ENCODE measurements around the gene TEC.

The TEC gene

DNA sequence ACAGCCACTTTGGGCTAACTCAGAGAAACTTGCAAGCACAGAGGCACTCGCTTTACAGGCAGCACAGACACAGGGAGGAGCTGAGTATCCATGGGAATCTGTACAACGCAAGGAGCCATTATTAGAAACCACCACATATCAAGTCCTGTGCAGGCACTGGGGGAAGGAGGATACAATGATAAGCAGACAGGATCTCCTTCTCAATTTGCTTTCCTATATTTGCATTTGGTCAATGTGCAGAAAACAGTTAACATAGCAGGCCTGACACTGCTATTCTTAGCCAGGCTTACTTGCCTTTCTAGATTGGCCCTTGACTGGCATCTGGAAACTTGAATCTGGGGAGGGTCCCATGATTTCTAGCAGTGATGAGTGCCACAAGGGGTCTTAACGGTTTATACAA lies 65.8 kb downstream of the TEC start:
- H4K20me1 ChIP-seq (ENCODE audit: insufficient read depth, low read length, poor library complexity, severe bottlenecking): no peaks in the 10 kb centered on the region
- H3K9me2 ChIP-seq (replicated peaks; ENCODE audit: low read depth, low read length): no peaks in the 10 kb centered on the region
- H3K36me3 ChIP-seq (ENCODE audit: insufficient read depth, low read length): peaks cover 23% of the 10 kb centered on the region; the same call in 1 of the 2 replicates
- no peak overlapping the region for H3K4me3 ChIP-seq (ENCODE audit: low read length, poor library complexity, severe bottlenecking)
- H3K27me3 ChIP-seq (ENCODE audit: insufficient read depth, low read length, poor library complexity, severe bottlenecking): no peaks in the 10 kb centered on the region
- H3F3A ChIP-seq (ENCODE audit: low read depth): no peaks in the 10 kb centered on the region
- H2AFZ ChIP-seq (ENCODE audit: low read length): no peak overlapping the region
- H3K9ac ChIP-seq (ENCODE audit: low read depth, low read length, poor library complexity, severe bottlenecking): peak overlapping the region; percentile 62
- H3K79me2 ChIP-seq (ENCODE audit: insufficient read depth, low read length): peaks cover 97% of the 10 kb centered on the region
- H3K4me2 ChIP-seq (ENCODE audit: low read depth, low read length, poor library complexity, severe bottlenecking): peak overlapping the region; percentile 29
- peaks cover 69% of the 10 kb centered on the region for H3K4me1 ChIP-seq (ENCODE audit: insufficient read depth, low read length, poor library complexity, severe bottlenecking)
- TF ChIP-seq EZH2phosphoT487 (IDR thresholded peaks at IDR 0.05; ENCODE audit: borderline replicate concordance): no peak
- TF ChIP-seq, protein P1, sequence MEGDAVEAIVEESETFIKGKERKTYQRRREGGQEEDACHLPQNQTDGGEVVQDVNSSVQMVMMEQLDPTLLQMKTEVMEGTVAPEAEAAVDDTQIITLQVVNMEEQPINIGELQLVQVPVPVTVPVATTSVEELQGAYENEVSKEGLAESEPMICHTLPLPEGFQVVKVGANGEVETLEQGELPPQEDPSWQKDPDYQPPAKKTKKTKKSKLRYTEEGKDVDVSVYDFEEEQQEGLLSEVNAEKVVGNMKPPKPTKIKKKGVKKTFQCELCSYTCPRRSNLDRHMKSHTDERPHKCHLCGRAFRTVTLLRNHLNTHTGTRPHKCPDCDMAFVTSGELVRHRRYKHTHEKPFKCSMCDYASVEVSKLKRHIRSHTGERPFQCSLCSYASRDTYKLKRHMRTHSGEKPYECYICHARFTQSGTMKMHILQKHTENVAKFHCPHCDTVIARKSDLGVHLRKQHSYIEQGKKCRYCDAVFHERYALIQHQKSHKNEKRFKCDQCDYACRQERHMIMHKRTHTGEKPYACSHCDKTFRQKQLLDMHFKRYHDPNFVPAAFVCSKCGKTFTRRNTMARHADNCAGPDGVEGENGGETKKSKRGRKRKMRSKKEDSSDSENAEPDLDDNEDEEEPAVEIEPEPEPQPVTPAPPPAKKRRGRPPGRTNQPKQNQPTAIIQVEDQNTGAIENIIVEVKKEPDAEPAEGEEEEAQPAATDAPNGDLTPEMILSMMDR (conservative IDR thresholded peaks at IDR 0.05; ENCODE audit: low read length): no peak
- H3K9me3 ChIP-seq (ENCODE audit: insufficient read depth, low read depth, low read length): no peaks in the 10 kb centered on the region

DNA sequence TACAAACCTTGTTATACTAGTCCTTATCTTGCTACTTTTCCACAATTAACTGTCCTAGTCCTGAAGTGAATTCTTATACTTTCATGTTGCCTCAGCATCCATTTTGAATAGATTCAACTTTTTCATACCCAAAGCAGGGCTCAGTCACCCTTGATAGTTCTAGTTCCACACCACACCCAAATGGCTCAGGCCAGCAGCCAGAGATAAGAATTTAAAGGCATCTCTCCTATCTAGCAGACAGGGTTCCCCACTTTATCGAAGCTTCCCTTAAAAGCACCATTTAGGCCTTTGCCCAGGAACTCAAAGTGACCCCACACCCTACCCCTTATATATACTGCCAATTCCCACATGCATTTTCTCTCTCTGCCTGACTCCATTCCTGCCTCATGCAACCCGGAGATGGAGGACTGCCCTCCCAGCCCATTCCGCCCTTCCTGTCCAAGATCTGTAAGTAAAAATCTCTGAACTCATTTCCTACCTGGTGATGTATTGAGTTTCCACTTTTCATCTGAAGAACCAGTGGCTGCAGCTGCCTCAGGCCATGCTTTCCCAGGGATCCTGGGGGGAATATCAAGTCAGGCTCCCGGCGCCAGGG lies 71.9 kb downstream of the TEC start:
- no peak overlapping the region for H2AFZ ChIP-seq (ENCODE audit: low read length)

DNA sequence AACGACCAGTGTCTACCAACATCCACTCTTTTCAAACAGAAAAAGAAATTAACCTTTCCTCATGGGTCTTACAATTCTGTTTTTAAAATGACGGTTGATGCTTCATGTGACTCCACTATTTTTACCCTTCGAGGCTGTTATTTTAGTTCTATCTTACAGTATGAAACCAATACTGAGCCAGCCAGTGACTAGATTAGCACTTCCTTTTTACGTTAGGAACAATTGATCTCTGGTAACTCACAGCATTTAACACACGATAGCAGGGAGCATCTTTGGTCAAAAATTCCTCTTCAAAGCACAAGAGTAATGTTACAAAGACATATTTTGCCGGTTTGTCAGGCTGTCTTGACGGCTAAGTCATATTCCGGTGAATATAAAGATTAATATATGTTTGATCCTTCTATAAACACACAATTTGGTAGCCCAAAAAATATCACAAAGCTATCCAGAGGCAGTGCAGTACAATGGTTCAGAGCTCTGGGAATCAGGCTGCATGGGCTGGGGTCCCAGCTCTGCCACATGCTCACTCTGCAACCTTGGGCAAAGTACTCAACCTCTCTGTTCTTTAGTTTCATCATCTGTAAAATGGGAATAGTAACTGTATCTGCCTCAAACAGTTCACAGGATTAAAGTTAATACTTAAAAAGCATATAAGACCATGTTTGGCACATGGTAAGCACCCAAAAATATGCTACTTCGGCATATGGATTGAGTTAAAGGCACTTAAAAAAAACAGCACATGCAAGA lies 72.7 kb downstream of the TEC start:
- Histone ChIP-seq H4K20me1 (ENCODE audit: insufficient read depth, low read length, poor library complexity, severe bottlenecking) (peaks cover 5% of the 10 kb centered on the region), H3K9ac (ENCODE audit: low read depth, low read length, poor library complexity, severe bottlenecking) (no peak overlapping the region), H3K4me3 (ENCODE audit: low read length, poor library complexity, severe bottlenecking) (no peak overlapping the region), H3K27me3 (ENCODE audit: insufficient read depth, low read length, poor library complexity, severe bottlenecking) (no peaks in the 10 kb centered on the region), H3K79me2 (ENCODE audit: insufficient read depth, low read length) (peaks cover 91% of the 10 kb centered on the region), H3F3A (ENCODE audit: low read depth) (peaks cover 5% of the 10 kb centered on the region; the same call in 1 of the 2 replicates), H3K4me2 (ENCODE audit: low read depth, low read length, poor library complexity, severe bottlenecking) (no peak overlapping the region), H2AFZ (ENCODE audit: low read length) (no peak overlapping the region), H3K36me3 (ENCODE audit: insufficient read depth, low read length) (peaks cover 35% of the 10 kb centered on the region; the same call in 1 of the 2 replicates), H3K4me1 (ENCODE audit: insufficient read depth, low read length, poor library complexity, severe bottlenecking) (peaks cover 64% of the 10 kb centered on the region), H3K9me2 (replicated peaks; ENCODE audit: low read depth, low read length) (no peaks in the 10 kb centered on the region), H3K9me3 (ENCODE audit: insufficient read depth, low read depth, low read length) (no peaks in the 10 kb centered on the region)
- no peak for TF ChIP-seq EZH2phosphoT487 (IDR thresholded peaks at IDR 0.05; ENCODE audit: borderline replicate concordance)
- TF ChIP-seq, protein P1 (conservative IDR thresholded peaks at IDR 0.05; ENCODE audit: low read length): no peak

More for the DNA sequence above, 71.9 kb downstream of the TEC start:
- no peaks in the 10 kb centered on the region for H3K9me3 ChIP-seq (ENCODE audit: insufficient read depth, low read depth, low read length)
- peaks cover 91% of the 10 kb centered on the region for H3K79me2 ChIP-seq (ENCODE audit: insufficient read depth, low read length)
- TF ChIP-seq, protein P1 (conservative IDR thresholded peaks at IDR 0.05; ENCODE audit: low read length): no peak
- TF ChIP-seq EZH2phosphoT487 (IDR thresholded peaks at IDR 0.05; ENCODE audit: borderline replicate concordance): no peak
- H3K9ac ChIP-seq (ENCODE audit: low read depth, low read length, poor library complexity, severe bottlenecking): no peak overlapping the region
- no peak overlapping the region for H3K4me3 ChIP-seq (ENCODE audit: low read length, poor library complexity, severe bottlenecking)
- H3K27me3 ChIP-seq (ENCODE audit: insufficient read depth, low read length, poor library complexity, severe bottlenecking): no peaks in the 10 kb centered on the region
- H3K4me2 ChIP-seq (ENCODE audit: low read depth, low read length, poor library complexity, severe bottlenecking): no peak overlapping the region
- peaks cover 30% of the 10 kb centered on the region; the same call in 1 of the 2 replicates for H3K36me3 ChIP-seq (ENCODE audit: insufficient read depth, low read length)
- peaks cover 5% of the 10 kb centered on the region; the same call in 1 of the 2 replicates for H3F3A ChIP-seq (ENCODE audit: low read depth)
- H4K20me1 ChIP-seq (ENCODE audit: insufficient read depth, low read length, poor library complexity, severe bottlenecking): peaks cover 5% of the 10 kb centered on the region
- peaks cover 66% of the 10 kb centered on the region for H3K4me1 ChIP-seq (ENCODE audit: insufficient read depth, low read length, poor library complexity, severe bottlenecking)
- H3K9me2 ChIP-seq (replicated peaks; ENCODE audit: low read depth, low read length): no peaks in the 10 kb centered on the region

Data from Loucy (cell line).